Measurements from ENCODE around the gene RNF32. TPM values are rescaled to one million over a fixed set of nuclear protein-coding genes. Genes with fewer than 3 reads are reported as not detected.
"Not testable (repeated sequence)": the region's sequence is repeated elsewhere in the genome, so short reads cannot be mapped to it uniquely, and the experiment has no call there.

Gene RNF32
- total RNA-seq, 1 experiment from 2014 or later: 5.2 TPM

- no peaks in the 10 kb centered on the region for H3K36me3 ChIP-seq
- DNase-seq: no peak
- no peaks in the 10 kb centered on the region for H3K27me3 ChIP-seq
- H3K9me3 ChIP-seq: no peaks in the 10 kb centered on the region
- H3K4me3 ChIP-seq: no peak overlapping the region
These were observed 42.4 kb downstream of the RNF32 start for GRCh38 chr7:156682928-156683327.

- Histone ChIP-seq H3K4me3 (no peak overlapping the region), H3K27me3 (no peaks in the 10 kb centered on the region), H3K36me3 (no peaks in the 10 kb centered on the region), H3K9me3 (no peaks in the 10 kb centered on the region)
- DNase-seq: no peak
These were observed 43.7 kb downstream of the RNF32 start for GRCh38 chr7:156684251-156684650.

GRCh38 chr7:156684661-156685060 is 44.1 kb downstream of the RNF32 start:
- Histone ChIP-seq H3K36me3 (no peaks in the 10 kb centered on the region), H3K27me3 (no peaks in the 10 kb centered on the region), H3K9me3 (no peaks in the 10 kb centered on the region), H3K4me3 (no peak overlapping the region)
- DNase-seq: no peak

GRCh38 chr7:156691764-156692163 is 51.2 kb downstream of the RNF32 start:
- Histone ChIP-seq H3K9me3 (no peaks in the 10 kb centered on the region), H3K4me3 (no peak overlapping the region), H3K36me3 (no peaks in the 10 kb centered on the region), H3K27me3 (no peaks in the 10 kb centered on the region)
- DNase-seq: no peak

DNA sequence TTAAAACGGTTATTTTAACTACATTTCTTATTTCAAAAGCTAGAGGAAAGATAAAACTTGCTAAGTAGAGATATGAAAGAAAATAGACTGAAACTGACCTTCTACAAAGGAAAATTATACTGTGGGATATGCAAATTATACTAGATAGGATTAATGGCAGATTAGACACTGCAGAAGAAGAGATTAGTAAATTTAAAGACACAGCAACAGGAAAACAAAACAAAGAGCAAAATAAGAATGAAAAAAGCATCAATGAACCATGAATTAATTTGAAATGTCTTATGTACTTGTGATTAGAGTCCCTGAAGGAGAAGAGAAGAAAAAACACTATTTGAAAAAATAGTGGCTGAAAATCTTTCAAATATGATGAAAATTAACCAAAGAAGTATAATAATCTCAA is 52.3 kb downstream of the RNF32 start:
- no peaks in the 10 kb centered on the region for H3K9me3 ChIP-seq
- DNase-seq: no peak
- no peak overlapping the region for H3K4me3 ChIP-seq
- H3K36me3 ChIP-seq: no peaks in the 10 kb centered on the region
- H3K27me3 ChIP-seq: no peaks in the 10 kb centered on the region

GRCh38 chr7:156693627-156694026 is 53.1 kb downstream of the RNF32 start:
- H3K9me3 ChIP-seq: no peaks in the 10 kb centered on the region
- DNase-seq: no peak
- H3K4me3 ChIP-seq: no peak overlapping the region
- H3K27me3 ChIP-seq: no peaks in the 10 kb centered on the region
- H3K36me3 ChIP-seq: no peaks in the 10 kb centered on the region

DNA sequence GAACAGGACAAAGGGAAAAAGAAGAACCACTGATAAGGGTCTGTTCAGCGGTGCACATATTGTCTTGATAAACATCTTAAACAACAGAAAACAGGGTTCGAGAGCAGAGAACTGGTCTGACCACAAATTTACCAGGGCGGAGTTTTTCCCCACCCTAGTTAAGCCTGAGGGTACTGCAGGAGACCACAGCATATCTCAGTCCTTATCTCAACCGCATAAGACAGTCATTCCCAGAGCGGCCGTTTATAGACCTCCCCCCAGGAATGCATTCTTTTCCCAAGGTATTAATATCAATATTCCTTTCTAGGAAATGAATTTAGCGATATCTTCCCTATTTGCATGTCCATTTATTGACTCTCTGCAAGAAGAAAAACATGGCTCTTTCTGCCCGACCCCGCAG is 56.7 kb downstream of the RNF32 start:
- H3K36me3 ChIP-seq, H3K9me3 ChIP-seq, H3K4me3 ChIP-seq, DNase-seq, H3K27me3 ChIP-seq: not testable (repeated sequence)

GRCh38 chr7:156698512-156698911 is 57.9 kb downstream of the RNF32 start:
- H3K9me3 ChIP-seq, DNase-seq, H3K36me3 ChIP-seq, H3K27me3 ChIP-seq, H3K4me3 ChIP-seq: not testable (repeated sequence)

DNA sequence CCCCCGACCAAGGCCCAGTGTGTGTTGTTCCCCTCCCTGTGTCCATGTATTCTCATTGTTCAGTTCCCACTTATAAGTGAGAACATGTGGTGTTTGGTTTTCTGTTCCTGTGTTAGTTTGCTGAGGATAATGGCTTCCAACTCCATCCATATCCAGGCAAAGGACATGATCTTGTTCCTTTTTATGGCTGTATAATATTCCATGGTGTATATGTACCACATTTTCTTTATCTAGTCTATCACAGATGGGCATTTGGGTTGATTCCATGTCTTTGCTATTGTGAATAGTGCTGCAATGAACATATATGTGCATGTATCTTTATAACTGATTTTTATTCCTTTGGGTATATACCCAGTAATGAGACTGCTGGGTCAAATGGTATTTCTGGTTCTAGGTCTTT is 61.2 kb downstream of the RNF32 start:
- H3K4me3 ChIP-seq, H3K9me3 ChIP-seq, H3K36me3 ChIP-seq, DNase-seq, H3K27me3 ChIP-seq: not testable (repeated sequence)

- Histone ChIP-seq H3K27me3 (no peaks in the 10 kb centered on the region), H3K36me3 (no peaks in the 10 kb centered on the region)
- no peak for DNase-seq
These were observed 61.8 kb downstream of the RNF32 start for GRCh38 chr7:156702399-156702798.

GRCh38 chr7:156703209-156703608 is 62.6 kb downstream of the RNF32 start:
- no peak overlapping the region for H3K4me3 ChIP-seq
- H3K9me3 ChIP-seq: no peaks in the 10 kb centered on the region; the same call in 1 of the 2 replicates
- H3K36me3 ChIP-seq: no peaks in the 10 kb centered on the region
- peak; percentile 14 for DNase-seq
- no peaks in the 10 kb centered on the region for H3K27me3 ChIP-seq

More at GRCh38 chr7:156702399-156702798, 61.8 kb downstream of the RNF32 start:
- Histone ChIP-seq H3K4me3 (no peak overlapping the region), H3K9me3 (no peaks in the 10 kb centered on the region; the same call in 1 of the 2 replicates)

DNA sequence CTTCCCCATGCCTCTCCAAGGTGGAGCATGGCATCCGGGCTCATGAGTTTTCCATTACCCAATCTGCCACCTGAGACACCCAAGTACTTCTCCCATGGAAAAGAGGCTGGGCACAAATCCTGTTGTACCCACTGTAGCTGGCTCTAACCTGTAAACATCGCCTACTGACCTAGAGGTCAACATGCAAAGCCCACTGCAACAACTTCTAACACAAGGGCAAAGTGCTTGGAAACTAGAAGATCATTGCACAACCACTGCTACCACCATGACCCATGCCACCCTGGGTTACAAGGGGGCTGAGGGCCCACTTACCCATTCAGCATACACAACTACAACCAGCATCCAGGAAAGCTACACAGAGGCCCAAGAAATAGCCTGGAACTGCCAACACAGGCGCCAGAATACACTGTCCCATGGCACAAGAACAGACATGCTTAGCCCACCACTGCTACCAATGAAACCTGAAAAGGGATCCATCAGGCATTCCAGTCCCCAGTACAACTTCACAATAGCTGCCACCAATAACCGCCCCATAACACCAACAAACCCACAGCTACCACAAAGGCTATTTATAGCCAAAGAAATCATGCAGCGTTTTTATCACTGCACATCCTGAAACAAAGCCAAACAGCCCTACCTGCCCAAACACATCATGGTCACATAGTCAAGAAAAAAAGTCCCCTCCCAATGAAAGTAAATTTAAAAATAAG is 63.4 kb downstream of the RNF32 start:
- Histone ChIP-seq H3K27me3 (no peaks in the 10 kb centered on the region), H3K9me3 (no peaks in the 10 kb centered on the region; the same call in 1 of the 2 replicates), H3K4me3 (no peak overlapping the region), H3K36me3 (no peaks in the 10 kb centered on the region)
- no peak for DNase-seq

- DNase-seq: no peak
- H3K36me3 ChIP-seq: no peaks in the 10 kb centered on the region
- no peaks in the 10 kb centered on the region for H3K27me3 ChIP-seq
- no peak overlapping the region for H3K4me3 ChIP-seq
- H3K9me3 ChIP-seq: no peaks in the 10 kb centered on the region
These were observed 81.7 kb downstream of the RNF32 start for GRCh38 chr7:156722043-156722826.

DNA sequence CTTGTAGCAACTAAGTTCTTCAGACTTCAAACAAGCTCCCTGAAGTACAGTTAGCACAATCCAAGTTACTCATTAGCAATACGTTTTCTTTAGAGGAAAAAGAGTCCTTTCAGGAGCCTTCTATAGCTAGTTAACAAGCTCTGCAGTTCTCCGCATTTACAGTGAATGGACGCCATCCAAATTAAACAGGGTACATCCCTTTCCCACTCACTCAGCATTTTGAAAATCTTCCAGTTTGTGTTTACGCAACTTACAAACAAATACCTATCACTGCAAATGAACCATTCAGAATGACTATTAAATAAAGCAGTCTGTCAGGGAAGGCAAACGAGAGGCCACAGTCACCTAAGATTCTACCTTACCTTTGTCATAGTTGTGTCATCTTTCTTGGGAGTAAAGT is 84.5 kb downstream of the RNF32 start:
- no peak overlapping the region for H3K4me3 ChIP-seq
- H3K27me3 ChIP-seq: no peaks in the 10 kb centered on the region
- H3K9me3 ChIP-seq: no peaks in the 10 kb centered on the region
- no peaks in the 10 kb centered on the region for H3K36me3 ChIP-seq
- DNase-seq: no peak

DNA sequence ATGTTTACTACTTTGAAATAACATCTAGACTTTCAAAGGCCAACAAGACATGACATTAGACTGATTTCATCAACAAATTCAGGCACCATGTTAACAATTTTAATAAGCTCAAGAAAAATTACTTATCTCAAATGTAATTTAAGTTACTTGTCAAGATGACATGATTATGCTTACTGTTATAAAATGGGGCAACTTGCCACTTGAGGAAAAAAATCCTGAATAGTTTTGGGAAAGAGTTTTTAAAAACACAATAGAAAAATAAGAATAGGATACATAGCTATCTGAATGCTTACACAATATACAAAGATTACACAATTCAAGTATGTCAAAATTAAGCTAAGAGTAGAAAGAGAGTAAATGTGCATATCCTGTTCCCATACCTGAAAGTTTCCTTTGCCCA is 85.4 kb downstream of the RNF32 start:
- Histone ChIP-seq H3K9me3 (no peaks in the 10 kb centered on the region), H3K4me3 (no peak overlapping the region), H3K27me3 (no peaks in the 10 kb centered on the region), H3K36me3 (no peaks in the 10 kb centered on the region)
- DNase-seq: no peak
